NCI-H1694 (cell line): ENCODE results near the gene TMEM204.

ENCODE experiments used
- DNase-seq: peaks from one replicate; lab custom pipeline; 2025; lab: John Stamatoyannopoulos, UW

The TMEM204 gene

DNA sequence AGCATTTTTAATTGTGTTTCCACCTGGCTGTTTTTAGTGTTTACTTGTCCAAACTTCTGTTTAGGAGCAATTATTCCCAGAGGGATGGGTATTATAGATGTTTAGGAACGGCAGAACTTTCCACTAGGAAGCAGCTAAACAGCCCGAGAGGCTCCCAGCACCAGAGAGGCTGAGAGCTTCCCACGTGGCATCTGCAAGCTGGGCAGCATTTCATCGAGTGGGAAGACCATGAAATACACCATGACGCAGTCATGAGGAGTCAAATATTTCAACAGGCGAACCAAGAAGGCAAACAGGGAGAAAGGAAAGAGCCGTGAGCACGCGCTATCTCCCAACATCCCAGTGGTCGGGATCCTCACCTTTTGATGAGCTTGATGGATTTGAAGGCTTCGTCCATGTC is 24.1 kb downstream of the TMEM204 start:
- DNase-seq = no peak

DNA sequence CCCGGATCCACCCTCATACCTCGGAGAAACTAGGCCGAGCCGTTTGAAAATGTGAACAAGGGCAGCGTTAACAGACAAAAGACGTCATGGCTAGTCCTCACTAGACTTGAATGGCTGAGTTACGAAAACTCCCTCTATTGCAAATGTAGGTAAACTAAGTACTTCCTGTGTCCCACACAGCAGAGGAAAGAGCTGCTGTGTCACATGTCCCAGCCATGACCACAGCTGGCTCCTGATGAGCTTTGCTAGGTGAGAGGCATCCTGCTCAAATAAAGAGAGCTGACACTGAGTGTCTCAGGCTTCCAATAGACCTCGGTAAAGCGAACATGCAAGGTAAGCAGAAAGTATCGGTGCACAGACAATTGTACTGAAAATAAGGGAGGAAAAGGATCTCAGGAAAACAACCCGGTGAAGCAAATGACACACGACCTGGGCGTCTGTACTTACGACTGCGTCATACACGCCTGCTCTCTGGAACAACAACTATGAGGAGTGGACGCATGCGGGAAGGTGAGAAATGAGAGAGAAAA is 26.0 kb downstream of the TMEM204 start:
- no peak for DNase-seq

DNA sequence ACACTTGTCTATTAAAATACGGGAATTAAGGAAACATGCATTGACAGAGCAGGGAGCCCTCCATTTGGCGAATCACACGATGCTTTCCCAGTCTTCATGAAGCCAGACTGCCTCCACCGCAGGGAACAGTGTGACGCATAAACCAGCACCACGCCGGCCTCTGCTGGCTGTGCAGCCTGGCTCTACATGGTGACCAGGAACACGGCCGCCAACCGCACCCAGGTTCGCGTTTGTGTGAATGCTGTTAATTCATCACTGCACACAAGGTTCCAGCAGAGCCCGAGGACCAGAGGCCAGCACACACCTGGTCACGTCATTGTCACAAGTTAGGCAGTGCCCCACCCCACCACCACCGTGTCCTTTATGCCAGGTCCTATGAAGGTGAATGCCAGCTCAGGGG is 26.7 kb downstream of the TMEM204 start:
- no peak for DNase-seq

DNA sequence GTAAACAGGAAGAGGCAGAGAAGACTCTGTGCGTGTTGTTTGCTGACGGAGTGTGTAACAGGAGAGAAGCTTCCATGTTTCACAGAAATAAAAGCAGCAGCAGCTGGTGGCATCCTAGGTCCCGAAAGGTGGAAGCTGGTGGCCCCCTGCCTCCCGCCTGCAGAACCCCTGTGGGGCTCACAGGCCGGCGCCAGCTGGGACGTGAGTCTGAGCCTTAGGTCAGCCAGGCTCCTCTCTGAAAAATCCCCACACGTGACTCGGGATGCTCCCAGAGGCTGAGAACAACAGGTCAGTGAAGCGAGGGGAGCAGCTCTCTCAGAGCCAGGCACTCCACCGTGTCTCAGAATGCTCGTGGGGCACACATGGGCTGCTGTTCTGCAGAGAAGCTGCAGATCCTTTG is 27.4 kb downstream of the TMEM204 start:
- DNase-seq = no peak

DNA sequence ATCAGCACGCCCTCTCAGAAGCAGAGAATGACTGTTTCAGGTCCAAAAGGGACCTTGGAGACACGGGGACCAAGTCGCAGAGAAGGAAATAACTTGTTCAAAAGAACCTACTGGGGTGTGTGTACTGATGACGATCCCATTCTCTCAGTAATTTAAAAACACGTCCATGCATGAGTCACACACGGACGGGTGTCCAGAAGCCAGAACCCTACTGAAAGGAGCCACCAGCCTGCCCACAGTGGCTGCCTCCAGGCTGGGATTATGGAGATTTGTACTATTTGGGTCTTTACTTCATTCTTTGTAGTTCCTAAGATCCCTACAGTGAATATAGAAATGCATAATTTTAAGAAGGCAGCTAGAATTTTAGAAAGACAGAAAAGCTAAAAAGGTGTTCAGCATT is 27.8 kb downstream of the TMEM204 start:
- DNase-seq = no peak

DNA sequence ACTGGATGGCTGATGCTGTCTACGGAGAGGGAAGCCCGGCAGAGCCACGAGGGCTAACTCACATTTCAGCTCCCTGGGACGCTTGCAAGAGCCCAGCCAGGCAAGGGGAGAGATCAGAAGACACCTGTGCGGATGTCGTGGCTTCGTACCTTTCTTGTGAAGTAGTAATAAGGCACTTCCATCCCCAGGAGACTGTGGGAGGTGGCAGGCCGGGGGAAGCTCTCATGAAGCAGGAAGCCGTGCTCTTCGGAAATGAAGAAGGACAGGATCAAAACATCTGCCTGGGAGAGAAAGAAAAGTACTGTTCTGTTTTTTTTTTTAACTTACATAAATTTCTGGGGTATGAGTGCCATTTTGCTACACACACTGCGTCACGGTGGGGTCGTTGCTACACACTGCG is 28.4 kb downstream of the TMEM204 start:
- DNase-seq = no peak

DNA sequence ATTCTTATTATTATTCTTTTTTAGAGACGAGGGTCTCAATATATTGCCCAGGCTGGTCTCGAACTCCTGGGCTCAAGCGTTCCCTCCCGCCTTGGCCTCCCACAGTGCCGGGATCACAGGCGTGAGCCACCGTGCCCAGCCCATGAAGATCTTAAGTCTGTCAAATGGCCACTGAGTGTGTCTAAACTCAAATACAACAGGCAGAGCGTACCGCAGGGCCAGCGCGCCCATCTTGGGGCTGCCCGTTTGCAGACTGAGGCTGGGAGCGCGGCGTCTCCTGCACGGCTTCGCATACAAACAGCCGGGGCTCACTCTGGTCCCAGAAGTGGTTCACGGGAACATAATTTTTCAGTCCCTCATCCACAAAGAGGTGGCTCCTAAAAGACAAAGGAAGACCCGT is 30.3 kb downstream of the TMEM204 start:
- DNase-seq = no peak

DNA sequence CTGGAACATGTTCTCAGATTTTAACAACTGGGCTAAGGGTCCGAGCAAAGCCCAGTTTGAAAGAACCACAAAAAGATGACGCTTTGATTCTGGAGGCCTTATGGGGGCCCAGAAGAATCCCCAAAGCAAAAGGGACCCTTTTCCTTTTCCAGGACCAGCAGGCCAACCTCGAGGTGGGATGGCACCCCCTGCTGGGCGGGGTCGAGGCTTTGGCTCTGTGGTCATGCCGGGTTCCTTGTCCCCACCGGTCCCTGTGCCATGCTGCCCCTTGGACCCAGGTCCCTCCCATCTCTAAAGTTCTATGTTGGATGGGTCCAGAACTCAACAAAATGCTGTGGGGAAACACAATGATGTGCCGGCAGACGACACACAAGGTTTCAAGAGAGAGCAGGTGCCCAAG is 30.9 kb downstream of the TMEM204 start:
- no peak for DNase-seq

DNA sequence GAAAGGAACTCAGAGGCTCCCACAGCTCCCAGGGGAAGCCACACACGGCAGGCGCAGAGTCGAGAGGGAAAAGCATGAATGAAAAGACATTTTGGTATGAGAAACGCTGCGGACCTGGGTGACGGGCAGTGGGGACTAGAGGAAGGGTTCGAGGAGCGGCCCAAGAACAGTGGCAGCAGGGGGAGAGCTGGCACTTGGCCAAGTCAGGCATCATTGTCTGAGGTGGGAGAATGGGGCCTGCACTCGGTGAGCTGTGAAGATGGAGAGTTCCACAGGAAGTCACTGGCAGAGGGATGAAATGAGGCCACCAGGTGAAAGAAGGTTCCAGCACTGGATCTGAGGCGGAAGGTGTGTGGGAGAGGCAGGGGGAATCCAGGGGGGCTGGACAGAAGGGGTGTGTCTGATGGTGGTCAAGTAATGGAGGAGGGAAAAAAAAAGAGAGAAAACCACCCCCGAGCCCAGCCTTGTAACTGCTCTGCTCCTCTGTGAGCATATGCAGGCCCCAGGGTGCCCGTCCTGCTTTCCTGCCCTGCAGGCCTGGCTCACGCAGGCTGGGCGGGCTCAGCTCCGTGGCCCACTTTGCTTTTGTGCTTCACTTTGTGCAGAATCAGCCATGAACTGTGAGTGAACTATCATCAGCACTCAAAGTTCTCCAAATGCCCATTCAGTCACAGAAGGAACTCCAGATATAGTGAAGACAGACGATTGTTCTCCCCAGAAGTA is 31.8 kb downstream of the TMEM204 start:
- no peak for DNase-seq

DNA sequence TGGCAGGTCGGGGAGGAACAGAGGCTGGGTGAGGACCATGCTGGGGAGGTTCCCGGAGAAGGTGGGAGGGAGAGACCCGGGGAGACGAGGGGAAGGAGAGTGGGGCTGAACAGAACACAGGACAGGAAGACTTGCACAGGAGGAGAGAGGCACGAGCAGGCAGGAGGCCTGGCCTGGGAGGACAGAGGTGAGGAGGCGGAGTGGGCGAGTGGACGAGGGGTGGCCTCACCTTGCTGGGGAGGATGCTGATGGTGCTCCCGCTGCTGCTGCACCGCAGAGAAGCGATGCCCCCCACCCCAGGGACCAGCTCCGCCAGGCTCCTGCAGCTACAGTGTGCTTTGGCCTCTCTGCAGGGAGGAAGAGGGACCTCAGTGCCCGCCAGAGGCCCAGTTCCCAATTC is 34.5 kb downstream of the TMEM204 start:
- DNase-seq = no peak

DNA sequence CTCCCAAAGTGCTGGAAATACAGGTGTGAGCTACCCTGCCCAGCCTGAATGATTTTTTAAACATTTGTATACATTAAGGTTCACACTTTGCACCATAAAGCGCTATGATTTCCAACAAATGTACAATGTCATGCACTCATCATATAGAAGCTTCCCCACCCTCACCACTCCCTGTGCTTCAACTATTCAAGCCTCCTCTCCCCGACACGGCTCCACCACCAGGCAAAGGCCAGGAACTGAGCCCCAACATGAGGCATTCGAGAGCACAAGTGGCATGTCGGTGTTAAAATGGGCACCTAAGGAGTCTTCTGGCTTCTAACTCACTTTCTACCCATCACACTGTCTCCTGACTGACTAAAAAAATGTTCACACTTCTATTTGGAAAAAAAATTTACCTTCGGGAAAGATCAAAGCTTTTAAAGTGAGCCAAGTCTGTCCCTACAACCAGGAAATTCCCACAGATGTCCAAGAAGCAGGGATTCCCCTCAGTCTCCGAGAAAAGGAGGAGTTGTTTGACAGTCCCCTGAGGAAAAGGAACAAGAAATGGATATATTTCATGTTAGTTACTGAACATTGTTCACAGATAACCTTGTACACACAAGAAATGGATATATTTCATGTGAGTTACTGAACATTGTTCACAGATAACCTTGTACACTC is 37.7 kb downstream of the TMEM204 start:
- no peak for DNase-seq

DNA sequence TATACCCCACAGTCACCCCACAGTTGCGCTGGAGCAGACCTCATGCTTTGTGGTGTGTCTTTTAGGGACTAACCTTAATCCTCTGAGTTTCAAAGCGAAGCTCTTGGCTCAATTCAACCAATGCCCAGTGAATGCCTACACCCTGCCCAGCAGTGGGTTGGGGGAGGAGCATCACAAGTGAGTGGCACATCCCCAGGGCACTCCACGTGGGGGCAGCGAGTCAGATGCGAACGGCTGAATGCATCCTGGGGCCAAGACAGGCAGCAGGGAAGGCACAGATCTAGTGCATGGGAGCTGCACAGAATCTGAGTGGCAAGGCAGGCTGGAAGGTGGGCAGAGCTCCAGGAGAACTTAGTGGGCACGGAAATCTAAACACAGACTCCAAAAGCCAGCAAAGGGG is 39.2 kb downstream of the TMEM204 start:
- no peak for DNase-seq

DNA sequence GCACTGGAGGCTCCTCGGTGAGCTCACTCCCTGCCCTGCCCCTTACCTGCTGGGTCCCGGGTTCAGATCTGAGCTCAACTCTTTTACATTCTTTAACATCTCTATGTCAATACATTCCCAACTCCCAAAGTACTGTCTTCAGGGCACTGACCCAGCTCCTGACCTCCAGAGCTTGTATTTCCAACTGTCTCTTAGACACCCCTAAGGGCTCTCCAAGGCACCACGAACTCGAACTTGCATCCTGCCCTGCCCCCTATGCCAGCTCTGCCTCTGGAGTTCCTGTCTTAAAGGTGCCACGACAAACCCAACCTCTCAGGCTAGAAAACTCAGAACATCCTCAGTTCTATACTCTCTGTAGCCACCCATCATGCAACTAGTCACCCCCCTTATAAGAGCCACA is 39.8 kb downstream of the TMEM204 start:
- DNase-seq = no peak

DNA sequence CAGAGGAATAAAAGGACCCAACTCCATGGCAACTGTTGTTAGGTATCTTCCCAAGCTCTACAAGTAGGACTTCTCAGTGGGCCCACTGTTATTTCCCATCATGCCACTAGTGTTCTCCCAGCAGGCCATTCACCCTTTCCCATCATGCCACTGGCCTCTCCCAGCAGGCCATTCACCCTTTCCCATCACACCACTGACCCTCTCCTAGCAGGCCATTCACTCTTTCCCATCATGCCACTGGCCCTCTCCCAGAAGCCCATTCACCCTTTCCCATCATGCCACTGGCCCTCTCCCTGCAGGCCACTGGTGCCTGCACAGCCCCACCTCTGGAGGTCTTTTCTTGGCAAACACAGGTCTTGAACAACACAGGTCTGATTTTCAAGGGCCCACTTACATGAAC is 42.1 kb downstream of the TMEM204 start:
- DNase-seq = no peak

DNA sequence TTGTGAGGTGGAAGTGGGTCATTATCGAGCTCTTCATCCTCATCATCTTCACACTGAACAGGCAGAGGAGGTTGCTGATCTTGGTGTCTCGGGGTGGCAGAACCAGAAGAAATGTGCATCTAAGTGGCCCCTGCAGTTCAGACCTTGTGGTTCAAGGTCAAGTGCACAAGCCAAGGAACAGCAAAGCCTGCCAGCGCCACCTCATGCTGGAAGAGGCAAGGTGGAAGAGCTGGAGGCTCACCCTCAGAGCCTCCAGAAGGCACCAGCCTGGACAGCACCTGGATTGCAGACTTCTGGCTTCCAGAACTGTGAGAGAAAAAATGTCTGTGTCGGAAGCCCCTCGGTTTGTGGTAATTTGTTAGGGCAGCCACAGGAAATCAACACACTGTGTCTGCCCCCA is 45.7 kb downstream of the TMEM204 start:
- DNase-seq = no peak

DNA sequence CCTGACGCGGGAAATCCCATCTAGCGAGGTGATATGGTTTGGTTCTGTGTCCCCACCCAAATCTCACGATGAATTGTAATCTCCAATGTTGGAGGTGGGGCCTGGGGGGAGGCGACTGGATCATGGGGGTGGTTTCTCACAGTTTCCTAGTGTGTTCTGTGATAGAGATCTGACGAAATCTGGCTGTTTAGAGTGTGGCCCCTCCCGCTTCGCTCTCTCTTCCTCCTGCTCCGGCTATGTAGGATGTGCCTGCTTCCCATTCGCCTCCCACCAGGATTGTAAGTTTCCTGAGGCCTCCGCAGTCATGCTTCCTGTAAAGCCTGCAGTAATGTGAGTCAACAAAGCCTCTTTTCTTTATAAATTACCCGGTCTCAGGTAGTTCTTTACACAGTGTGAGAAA is 46.8 kb downstream of the TMEM204 start:
- DNase-seq = no peak

DNA sequence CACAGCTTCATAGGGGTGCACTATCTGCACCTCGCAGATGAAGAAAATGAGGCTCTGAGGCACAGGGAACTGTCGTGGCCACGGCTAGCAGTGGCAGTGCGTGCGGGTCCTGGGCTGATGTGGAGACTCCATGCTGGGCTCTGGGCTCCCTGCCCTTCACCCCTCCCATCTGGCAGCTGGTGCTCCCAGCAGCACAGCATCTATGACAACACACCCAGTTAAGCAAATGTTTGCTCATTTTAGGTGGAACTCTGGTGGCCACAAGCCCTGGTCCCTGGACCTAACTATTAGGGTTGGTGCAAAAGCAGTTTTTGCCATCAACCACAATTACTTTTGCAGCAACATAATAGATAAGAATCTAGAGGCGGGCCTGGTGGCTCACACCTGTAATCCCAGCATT is 47.5 kb downstream of the TMEM204 start:
- DNase-seq = no peak

DNA sequence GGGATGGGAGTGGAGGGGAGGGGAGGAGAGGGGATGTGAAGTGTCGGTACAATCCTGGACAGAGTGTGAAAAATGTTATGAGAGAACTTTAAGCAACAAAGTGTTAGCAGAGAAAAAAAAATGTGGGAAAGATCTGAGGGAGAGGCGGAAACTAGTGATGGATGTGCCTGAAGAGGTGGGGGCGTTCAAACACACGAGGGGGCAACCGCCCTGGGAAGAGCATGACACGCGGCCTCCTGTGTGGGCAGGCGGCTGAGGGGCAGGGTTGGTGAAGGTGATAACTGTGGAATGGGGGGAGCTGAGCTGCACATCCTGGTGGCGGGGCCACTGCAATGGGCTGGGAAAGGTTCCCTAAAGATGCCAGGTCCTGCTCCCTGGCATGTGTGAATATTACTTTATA is 48.3 kb downstream of the TMEM204 start:
- no peak for DNase-seq

DNA sequence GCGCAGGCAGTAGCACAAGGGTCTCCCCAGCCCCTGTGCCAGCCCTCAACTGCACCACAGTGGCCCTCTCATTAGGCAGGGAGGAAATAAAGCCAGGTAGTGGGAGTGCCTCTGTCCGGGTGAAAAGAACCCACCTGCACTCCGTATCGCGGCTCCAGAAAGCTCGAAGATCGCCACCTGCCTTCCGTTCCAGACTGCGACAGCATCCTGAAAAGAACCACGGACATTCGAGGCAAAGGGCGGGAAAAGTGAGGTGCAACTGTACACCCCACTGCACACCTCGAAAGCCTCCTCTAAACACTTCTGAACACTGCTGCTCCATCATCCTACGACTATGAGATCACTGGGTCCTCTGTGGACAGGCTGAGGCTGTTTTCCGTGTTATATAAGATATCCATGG is 49.7 kb downstream of the TMEM204 start:
- no peak for DNase-seq

DNA sequence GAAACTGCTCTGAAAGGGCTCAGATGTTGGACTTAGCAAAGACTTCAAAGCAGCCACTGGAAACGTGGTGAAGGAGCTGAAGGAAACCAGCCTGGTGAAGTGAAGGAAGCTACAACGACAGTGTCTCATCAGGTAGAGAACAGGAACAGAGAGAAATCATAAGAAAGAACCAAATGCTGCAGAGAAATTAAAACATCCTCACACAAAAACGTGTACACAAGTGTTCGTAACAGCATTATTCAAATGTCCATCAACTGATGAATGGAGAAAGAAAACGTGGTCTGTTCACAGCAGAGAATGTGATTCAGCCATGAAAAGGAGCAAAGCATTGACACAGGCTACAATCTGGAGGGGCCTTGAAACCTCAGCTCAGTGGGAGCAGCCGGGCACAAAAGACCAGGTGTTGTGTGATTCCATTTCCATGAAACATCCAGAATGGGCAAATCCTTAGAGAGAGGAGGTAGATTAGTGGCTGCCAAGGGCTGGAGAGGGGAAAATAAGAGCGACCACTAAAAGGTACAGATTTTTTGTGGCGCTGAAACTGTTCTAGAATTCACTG is 51.5 kb downstream of the TMEM204 start:
- no peak for DNase-seq

DNA sequence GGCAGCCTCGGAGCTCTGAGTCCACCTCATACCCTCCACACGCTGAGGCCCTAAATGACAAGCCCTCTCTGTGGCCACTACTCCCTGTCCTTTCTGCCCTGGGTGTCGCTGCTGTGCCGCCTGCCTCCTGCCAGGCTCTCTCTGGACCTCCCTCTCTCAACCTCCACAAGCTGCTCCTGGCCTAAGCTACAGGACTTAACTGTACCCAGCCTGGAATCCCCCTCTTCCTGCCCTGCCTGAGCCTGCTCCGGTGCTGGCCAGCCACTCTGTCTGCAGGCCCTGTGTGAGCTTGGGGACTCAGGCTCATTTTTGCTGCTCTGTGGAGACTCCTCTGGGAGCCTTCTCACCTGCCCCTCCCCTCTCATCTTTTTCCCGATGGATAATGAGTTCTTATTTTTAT is 56.9 kb downstream of the TMEM204 start:
- DNase-seq = no peak

DNA sequence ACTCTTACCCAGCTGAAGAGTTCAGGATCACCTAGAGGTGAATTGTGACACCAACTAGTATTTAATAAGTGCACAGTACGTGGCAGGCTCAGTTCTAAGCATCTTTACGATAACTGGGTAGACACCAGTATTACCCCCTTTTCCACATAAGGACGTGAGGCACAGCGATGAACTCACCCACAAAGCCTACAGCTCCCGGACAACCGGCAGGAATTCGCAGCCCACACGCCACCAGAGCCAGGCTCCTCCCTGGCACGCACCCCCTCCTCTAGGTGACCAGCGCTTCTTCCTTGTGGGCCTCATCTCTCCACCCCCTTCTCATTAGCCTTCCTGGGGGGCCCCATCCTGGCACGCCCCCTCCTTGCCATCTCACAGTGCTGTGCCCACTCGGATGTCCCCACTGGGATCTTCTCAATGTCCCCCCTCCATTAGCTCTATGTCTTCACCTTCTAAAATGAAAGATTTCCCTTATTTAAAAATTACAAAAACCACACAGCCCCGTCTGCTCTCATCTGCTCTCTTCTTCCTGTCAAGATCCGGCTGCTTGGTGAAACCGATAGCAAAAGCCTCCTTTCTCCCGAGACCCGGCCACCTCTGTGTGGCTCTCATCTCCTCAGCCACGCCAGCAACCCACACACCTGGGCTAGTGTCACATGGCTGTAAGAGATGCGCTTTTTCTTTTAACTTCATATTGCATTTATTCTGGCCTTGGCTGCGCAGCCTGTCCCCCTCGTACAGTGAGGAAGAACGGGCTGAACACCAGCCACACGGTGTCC is 57.7 kb downstream of the TMEM204 start:
- DNase-seq = no peak

DNA sequence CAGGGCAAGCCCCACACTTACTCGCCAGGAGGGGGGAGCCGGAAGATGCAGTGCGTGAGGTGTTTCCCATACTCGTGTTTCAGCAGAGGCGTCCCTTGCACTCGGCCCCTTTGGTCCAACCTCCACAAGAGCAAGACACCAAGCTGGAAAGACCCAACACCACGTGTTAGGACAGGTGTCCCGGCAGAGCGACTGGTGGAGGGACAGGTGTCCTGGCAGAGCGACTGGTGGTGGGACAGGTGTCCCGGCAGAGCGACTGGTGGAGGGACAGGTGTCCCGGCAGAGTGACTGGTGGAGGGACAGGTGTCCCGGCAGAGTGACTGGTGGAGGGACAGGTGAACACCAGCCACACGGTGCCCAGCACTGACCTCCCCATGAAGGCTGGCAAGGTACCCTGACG is 59.0 kb downstream of the TMEM204 start:
- DNase-seq = no peak
